NOMO-1 treated with DMSO at 0.1 percent for 48 hours (cell line): ENCODE measurements around the gene MET.
"Not testable (repeated sequence)": the region's sequence is repeated elsewhere in the genome, so short reads cannot be mapped to it uniquely, and the experiment has no call there.

Experiments used
- DNase-seq: peaks from one replicate; lab custom pipeline; 2025; ENCODE audit not compliant: unreplicated experiment; lab: John Stamatoyannopoulos, UW

MET gene

DNA sequence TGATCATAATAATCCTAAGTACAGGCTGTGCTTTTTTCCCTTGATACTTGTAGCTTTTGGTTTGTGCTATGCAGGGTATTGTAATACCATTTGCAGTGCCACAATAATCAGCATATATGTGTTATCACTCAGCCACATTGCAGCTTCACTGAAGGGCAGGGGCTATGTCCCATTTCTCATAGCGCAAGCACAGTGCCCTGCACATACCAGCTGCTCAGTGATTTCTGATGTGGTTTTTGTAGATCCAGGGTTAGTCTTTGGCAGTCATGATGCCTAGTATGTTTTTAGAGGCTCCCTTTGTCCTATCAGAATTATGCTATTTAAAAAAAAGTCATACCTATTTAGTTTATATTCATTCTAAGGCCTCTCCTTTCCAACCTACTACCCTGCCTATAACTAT lies 25.8 kb downstream of the MET start:
- no peak for DNase-seq

DNA sequence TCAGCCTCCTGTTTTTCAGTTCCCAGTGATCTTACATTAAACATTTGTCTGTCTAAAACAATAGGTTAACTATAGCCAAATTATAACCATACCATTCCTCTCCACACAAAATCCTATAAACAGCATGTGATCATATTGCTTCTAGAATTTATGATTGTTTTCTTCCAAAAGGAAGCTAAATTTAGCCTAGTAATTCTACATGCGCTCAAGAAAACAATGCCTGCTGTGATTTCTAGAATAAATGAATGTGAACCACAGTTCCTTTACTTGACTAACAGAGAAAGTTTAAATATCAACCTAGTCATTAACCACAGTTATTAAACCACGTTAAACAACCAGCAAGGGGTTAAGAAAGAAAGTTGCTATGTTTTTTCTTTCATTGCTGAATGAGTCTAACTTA lies 26.4 kb downstream of the MET start:
- no peak for DNase-seq

DNA sequence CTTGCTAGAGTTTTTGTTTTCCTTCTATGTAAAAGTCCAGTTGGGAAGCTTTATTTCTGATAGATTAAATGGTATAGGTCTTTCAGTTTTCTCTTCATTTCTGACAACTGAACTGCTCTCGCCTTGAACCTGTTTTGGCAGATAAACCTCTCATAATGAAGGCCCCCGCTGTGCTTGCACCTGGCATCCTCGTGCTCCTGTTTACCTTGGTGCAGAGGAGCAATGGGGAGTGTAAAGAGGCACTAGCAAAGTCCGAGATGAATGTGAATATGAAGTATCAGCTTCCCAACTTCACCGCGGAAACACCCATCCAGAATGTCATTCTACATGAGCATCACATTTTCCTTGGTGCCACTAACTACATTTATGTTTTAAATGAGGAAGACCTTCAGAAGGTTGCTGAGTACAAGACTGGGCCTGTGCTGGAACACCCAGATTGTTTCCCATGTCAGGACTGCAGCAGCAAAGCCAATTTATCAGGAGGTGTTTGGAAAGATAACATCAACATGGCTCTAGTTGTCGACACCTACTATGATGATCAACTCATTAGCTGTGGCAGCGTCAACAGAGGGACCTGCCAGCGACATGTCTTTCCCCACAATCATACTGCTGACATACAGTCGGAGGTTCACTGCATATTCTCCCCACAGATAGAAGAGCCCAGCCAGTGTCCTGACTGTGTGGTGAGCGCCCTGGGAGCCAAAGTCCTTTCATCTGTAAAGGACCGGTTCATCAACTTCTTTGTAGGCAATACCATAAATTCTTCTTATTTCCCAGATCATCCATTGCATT lies 27.1 kb downstream of the MET start:
- DNase-seq: no peak

GRCh38 chr7:116699722-116700120 lies 27.7 kb downstream of the MET start:
- no peak for DNase-seq

DNA sequence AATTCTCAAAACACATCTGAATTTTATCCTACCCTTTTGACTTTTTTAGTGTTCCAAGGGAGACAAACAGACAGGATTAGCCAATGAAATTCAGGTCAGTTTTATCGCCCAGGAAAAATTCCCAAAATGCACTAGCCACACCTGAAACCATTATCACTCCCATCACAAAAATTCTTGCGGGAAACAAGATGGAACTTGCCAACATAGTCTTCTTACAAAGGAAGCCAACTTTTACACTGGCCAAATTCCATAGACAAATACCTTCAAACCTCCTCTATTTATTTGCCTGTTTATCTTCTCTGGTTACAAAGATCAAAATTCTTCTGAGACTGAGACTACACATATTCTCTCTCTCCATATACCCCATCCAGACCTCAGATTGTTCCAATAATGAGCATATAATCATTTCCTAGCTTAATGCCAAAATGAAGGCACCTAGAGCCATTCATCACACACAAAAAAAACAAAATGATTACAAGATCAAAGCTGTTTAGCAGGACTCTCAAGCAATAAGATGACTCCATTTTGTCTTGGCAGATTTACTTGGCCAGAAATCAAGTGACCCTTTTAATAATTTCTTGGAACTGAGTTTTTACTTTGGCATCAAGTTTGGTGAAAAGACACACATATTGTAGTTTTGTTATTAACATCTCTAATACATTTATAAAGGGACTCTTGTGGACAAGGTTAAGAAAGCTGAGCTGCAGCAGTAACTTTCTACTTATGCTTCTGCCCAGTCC lies 30.2 kb downstream of the MET start:
- DNase-seq: no peak

DNA sequence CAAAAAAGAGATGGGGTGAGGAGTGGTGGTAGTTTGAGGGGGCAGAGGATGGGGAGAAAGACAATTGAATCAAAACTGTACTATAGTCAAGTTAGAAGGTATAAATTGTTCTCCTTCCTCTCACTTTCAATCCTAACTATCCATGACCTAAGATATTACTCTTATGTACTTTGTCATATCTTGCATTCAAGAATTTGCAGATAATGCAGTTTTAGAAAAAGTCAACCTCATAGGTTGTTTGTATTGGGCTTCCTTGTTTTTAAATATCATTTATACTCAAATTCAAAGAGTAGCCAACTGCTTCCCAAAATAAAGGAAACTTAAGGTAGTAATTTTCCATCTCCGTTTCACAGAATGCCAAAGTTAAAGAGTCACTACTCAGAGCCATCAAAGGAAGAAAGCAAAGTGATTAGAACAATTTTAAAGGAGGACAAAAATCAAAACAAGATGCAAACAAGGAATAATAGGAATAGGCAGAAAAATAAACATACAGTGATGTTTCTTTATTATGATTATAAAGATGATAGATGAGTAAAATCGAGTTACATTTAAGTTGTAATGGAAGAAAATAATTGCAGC lies 32.7 kb downstream of the MET start:
- DNase-seq: no peak

GRCh38 chr7:116705419-116705818 lies 33.4 kb downstream of the MET start:
- DNase-seq: no peak

DNA sequence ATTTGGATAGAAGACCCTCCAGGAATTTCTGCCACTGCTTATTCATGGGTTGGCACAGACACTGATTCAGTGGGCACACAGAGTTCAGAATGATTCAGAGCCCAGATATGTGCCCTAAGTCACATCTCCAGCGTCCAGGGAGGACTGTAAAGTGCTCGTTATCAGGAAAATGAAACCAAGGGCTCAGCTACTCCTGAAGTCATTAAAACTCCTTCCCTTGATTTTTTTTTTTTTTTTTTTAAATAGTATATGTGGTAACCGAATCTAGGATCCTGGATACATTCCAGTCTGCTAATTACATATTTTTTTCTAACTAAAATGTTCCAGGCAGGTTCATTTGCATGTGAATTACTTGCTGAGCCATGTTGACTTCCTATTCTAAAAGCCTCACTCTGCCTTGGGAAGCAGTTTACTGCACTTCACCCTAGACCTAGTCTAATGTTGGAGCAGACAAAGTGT lies 34.7 kb downstream of the MET start:
- DNase-seq: no peak

GRCh38 chr7:116707289-116707688 lies 35.3 kb downstream of the MET start:
- no peak for DNase-seq

- no peak for DNase-seq
Observed at GRCh38 chr7:116708248-116708647, 36.3 kb downstream of the MET start.

DNA sequence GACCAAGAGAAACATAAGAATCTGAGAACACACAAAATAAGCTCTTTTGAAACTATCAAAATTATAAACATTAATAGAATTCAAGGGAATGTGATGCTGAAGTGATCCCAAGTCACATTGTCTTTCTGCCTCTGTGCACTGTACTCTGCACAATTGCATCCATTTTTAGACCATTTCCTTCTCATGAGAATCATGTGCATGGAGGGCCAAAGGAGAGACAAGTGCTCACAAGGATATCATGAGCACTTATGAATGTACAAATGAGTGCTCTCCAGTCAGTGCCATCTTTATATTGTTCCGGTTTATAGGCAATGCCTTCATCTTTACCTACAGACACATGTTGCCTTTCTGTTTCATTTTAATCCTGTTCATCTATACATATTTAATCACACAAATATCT lies 36.9 kb downstream of the MET start:
- DNase-seq: no peak

- DNase-seq: no peak
Observed at GRCh38 chr7:116709336-116709735, 37.3 kb downstream of the MET start.

GRCh38 chr7:116710764-116711452 lies 38.9 kb downstream of the MET start:
- DNase-seq: no peak

GRCh38 chr7:116711790-116712189 lies 39.8 kb downstream of the MET start:
- no peak for DNase-seq

DNA sequence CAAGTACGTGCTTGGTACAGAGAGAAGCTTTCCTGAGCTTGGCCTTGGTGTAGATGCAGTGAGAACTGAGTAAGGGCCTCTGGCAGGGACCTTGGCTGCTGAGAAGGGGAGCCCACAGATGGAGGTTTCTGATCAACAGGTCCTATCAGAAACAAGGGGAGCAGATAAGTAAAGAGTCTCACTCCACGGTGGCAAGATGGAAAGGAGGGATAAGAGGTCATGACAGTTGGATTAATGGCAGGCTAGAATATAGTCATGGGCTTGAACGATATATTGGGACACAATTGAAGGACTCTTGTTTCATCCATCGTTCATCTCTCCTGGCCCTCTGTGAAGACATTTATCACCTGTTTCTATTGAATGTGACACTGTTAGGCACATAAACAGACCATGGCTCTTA lies 41.5 kb downstream of the MET start:
- no peak for DNase-seq

DNA sequence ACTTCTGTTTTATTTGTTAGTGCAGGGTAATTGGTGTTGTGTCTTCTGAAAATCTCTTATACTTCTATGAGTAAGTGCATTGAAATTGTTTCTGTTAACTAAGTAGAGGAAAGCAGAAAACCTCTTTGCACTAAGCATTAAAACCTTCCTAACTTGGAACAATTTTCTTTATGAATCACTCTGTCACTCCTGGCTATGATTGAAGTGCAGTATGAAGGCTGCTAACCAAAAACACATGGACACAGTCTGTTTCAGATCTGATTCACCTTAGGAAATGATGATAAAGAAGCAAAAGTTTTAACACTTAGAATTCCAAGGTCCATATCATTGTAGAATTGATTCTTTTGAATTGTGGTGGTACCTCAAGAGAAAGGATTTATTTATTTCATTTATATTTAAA lies 41.9 kb downstream of the MET start:
- no peak for DNase-seq

GRCh38 chr7:116715077-116715476 lies 43.1 kb downstream of the MET start:
- DNase-seq: no peak

- DNase-seq: no peak
Observed at GRCh38 chr7:116717137-116717536, 45.1 kb downstream of the MET start.

DNA sequence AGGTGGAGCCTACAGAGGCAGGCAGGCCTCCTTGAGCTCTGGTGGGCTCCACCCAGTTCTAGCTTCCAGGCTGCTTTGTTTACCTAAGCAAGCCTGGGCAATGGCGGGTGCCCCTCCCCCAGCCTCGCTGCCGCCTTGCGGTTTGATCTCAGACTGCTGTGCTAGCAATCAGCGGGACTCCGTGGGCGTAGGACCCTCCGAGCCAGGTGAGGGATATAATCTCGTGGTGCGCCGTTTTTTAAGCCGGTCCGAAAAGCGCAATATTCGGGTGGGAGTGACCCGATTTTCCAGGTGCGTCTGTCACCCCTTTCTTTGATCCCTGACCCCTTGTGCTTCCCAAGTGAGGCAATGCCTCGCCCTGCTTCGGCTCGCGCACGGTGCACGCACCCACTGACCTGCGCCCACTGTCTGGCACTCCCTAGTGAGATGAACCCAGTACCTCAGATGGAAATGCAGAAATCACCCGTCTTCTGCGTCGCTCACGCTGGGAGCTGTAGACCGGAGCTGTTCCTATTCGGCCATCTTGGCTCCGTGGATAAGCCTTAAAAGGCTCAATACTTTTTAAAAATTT lies 52.0 kb downstream of the MET start:
- not testable (repeated sequence) for DNase-seq

- no peak for DNase-seq
Observed at GRCh38 chr7:116724560-116725231, 52.7 kb downstream of the MET start.

GRCh38 chr7:116726149-116726548 lies 54.2 kb downstream of the MET start:
- DNase-seq: no peak
